ENCODE results near the gene C1QTNF1. TPM values are rescaled to one million over a fixed set of nuclear protein-coding genes. Genes with fewer than 3 reads are reported as not detected.

Gene C1QTNF1
- polyA plus RNA-seq, 1 donor (not counting 4 experiments of a cell fraction or from before 2014, with no cell fraction given): 6.6 TPM

GRCh38 chr17:78999056-78999768, 24.8 kb upstream of the C1QTNF1 start:
- H3K27ac ChIP-seq (ENCODE audit: control insufficient read depth, insufficient read depth, low read length): no peak overlapping the region
- DNase-seq (ENCODE audit: low read depth, low spot score) (no peak), FAIRE-seq (no peak)
- peaks cover 74% of the 10 kb centered on the region for H3K79me2 ChIP-seq (ENCODE audit: control insufficient read depth, insufficient read depth, low read length)
- TF ChIP-seq, protein P1, sequence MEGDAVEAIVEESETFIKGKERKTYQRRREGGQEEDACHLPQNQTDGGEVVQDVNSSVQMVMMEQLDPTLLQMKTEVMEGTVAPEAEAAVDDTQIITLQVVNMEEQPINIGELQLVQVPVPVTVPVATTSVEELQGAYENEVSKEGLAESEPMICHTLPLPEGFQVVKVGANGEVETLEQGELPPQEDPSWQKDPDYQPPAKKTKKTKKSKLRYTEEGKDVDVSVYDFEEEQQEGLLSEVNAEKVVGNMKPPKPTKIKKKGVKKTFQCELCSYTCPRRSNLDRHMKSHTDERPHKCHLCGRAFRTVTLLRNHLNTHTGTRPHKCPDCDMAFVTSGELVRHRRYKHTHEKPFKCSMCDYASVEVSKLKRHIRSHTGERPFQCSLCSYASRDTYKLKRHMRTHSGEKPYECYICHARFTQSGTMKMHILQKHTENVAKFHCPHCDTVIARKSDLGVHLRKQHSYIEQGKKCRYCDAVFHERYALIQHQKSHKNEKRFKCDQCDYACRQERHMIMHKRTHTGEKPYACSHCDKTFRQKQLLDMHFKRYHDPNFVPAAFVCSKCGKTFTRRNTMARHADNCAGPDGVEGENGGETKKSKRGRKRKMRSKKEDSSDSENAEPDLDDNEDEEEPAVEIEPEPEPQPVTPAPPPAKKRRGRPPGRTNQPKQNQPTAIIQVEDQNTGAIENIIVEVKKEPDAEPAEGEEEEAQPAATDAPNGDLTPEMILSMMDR (optimal IDR thresholded peaks at IDR 0.05 in 1 of 3, IDR thresholded peaks at IDR 0.05 in 1 of 3, conservative IDR thresholded peaks at IDR 0.05 in 1 of 3; ENCODE audit: extremely low read depth in 1 of 3, insufficient read depth in 2 of 3, low read length in 3 of 3): no peak
- TF ChIP-seq EZH2 (IDR thresholded peaks at IDR 0.05; ENCODE audit: low read length): no peak
- peak overlapping the region; percentile 19 for H3K9ac ChIP-seq (ENCODE audit: control insufficient read depth, extremely low read depth, insufficient read depth, low read length)
- dilution Hi-C loops (cut with MboI; ENCODE audit: extremely low pct_ligation_motif_present, low sequenced_read_pairs): no loop called here
- peaks cover 5% of the 10 kb centered on the region for H3K9me1 ChIP-seq (ENCODE audit: control insufficient read depth, extremely low read depth, insufficient read depth, low read length)
- H3K4me3 ChIP-seq (ENCODE audit: control insufficient read depth in 2 of 3, extremely low read depth in 1 of 3, insufficient read depth in 2 of 3, low read depth in 1 of 3, low read length in 3 of 3): no peak overlapping the region
- H3K27me3 ChIP-seq (ENCODE audit: control insufficient read depth, extremely low read depth, insufficient read depth, low read length): no peaks in the 10 kb centered on the region
- peaks cover 9% of the 10 kb centered on the region for H4K20me1 ChIP-seq (ENCODE audit: control insufficient read depth, extremely low read depth, insufficient read depth, low read length)
- no peaks in the 10 kb centered on the region for H3K9me3 ChIP-seq (ENCODE audit: control insufficient read depth, low read depth, low read length)
- no peak overlapping the region for H2AFZ ChIP-seq (ENCODE audit: control insufficient read depth, low read length)
- H3K4me1 ChIP-seq (ENCODE audit: control insufficient read depth, extremely low read depth, insufficient read depth, low read length): peaks cover 20% of the 10 kb centered on the region
- peak overlapping the region; percentile 43 for H3K4me2 ChIP-seq (ENCODE audit: control insufficient read depth, extremely low read depth, insufficient read depth, low read depth, low read length)
- peaks cover 31 to 46% of the 10 kb centered on the region in 2 experiments for H3K36me3 ChIP-seq (ENCODE audit: control insufficient read depth in 2 of 2, extremely low read depth in 1 of 2, insufficient read depth in 2 of 2, low read length in 2 of 2)

- Histone ChIP-seq H3K9me3 (ENCODE audit: control insufficient read depth, low read depth, low read length) (no peaks in the 10 kb centered on the region), H3K36me3 (ENCODE audit: control insufficient read depth in 2 of 2, extremely low read depth in 1 of 2, insufficient read depth in 2 of 2, low read length in 2 of 2) (peaks cover 31 to 39% of the 10 kb centered on the region in 2 experiments), H3K27me3 (ENCODE audit: control insufficient read depth, extremely low read depth, insufficient read depth, low read length) (no peaks in the 10 kb centered on the region), H4K20me1 (ENCODE audit: control insufficient read depth, extremely low read depth, insufficient read depth, low read length) (peaks cover 9% of the 10 kb centered on the region), H3K9me1 (ENCODE audit: control insufficient read depth, extremely low read depth, insufficient read depth, low read length) (peaks cover 5% of the 10 kb centered on the region), H3K4me3 (ENCODE audit: control insufficient read depth in 2 of 3, extremely low read depth in 1 of 3, insufficient read depth in 2 of 3, low read depth in 1 of 3, low read length in 3 of 3) (no peak overlapping the region), H2AFZ (ENCODE audit: control insufficient read depth, low read length) (no peak overlapping the region), H3K9ac (ENCODE audit: control insufficient read depth, extremely low read depth, insufficient read depth, low read length) (no peak overlapping the region), H3K4me1 (ENCODE audit: control insufficient read depth, extremely low read depth, insufficient read depth, low read length) (peaks cover 20% of the 10 kb centered on the region), H3K79me2 (ENCODE audit: control insufficient read depth, insufficient read depth, low read length) (peaks cover 71% of the 10 kb centered on the region), H3K4me2 (ENCODE audit: control insufficient read depth, extremely low read depth, insufficient read depth, low read depth, low read length) (no peak overlapping the region), H3K27ac (ENCODE audit: control insufficient read depth, insufficient read depth, low read length) (no peak overlapping the region)
- DNase-seq (ENCODE audit: low read depth, low spot score) (no peak), FAIRE-seq (no peak)
- dilution Hi-C loops (cut with MboI; ENCODE audit: extremely low pct_ligation_motif_present, low sequenced_read_pairs): no loop called here
- TF ChIP-seq EZH2 (IDR thresholded peaks at IDR 0.05; ENCODE audit: low read length): no peak
- TF ChIP-seq, protein P1 (optimal IDR thresholded peaks at IDR 0.05 in 1 of 3, IDR thresholded peaks at IDR 0.05 in 1 of 3, conservative IDR thresholded peaks at IDR 0.05 in 1 of 3; ENCODE audit: extremely low read depth in 1 of 3, insufficient read depth in 2 of 3, low read length in 3 of 3): no peak
These were observed 24.0 kb upstream of the C1QTNF1 start for GRCh38 chr17:78999947-79000395.
